HG03469 (cell line): ENCODE results near the gene ST8SIA2.
"Not testable (repeated sequence)": the region's sequence is repeated elsewhere in the genome, so short reads cannot be mapped to it uniquely, and the experiment has no call there.

Experiments
- ATAC-seq: cut with Tn5 transposase; IDR thresholded peaks from one replicate; pipeline ENCODE4 v1.9.1; 2021; ENCODE audit warnings: mild to moderate bottlenecking, moderate library complexity, moderate number of reproducible peaks; ENCODE audit not compliant: unreplicated experiment

The ST8SIA2 gene

GRCh38 chr15:92435145-92435544 lies 41.5 kb downstream of the ST8SIA2 start:
- ATAC-seq: no peak

GRCh38 chr15:92438471-92438870 lies 44.8 kb downstream of the ST8SIA2 start:
- ATAC-seq: no peak

GRCh38 chr15:92443381-92443780 lies 49.7 kb downstream of the ST8SIA2 start:
- no peak for ATAC-seq

- ATAC-seq: no peak
These were observed 51.0 kb downstream of the ST8SIA2 start for GRCh38 chr15:92444631-92445030.

- no peak for ATAC-seq
These were observed 54.7 kb downstream of the ST8SIA2 start for GRCh38 chr15:92448370-92448769.

- ATAC-seq: no peak
These were observed 55.8 kb downstream of the ST8SIA2 start for GRCh38 chr15:92449476-92449875.

GRCh38 chr15:92451225-92451825 lies 57.6 kb downstream of the ST8SIA2 start:
- ATAC-seq: no peak

- ATAC-seq: no peak
These were observed 58.5 kb downstream of the ST8SIA2 start for GRCh38 chr15:92452143-92452542.

GRCh38 chr15:92453607-92454006 lies 59.9 kb downstream of the ST8SIA2 start:
- ATAC-seq: no peak

- no peak for ATAC-seq
These were observed 60.9 kb downstream of the ST8SIA2 start for GRCh38 chr15:92454555-92455105.

- no peak for ATAC-seq
These were observed 61.6 kb downstream of the ST8SIA2 start for GRCh38 chr15:92455271-92455670.

- ATAC-seq: no peak
These were observed 63.9 kb downstream of the ST8SIA2 start for GRCh38 chr15:92457471-92458041.

- no peak for ATAC-seq
These were observed 66.3 kb downstream of the ST8SIA2 start for GRCh38 chr15:92460023-92460422.

GRCh38 chr15:92462424-92463125 lies 68.9 kb downstream of the ST8SIA2 start:
- ATAC-seq: no peak

GRCh38 chr15:92463352-92463751 lies 69.7 kb downstream of the ST8SIA2 start:
- no peak for ATAC-seq

- no peak for ATAC-seq
These were observed 70.1 kb downstream of the ST8SIA2 start for GRCh38 chr15:92463826-92464225.

GRCh38 chr15:92466834-92467233 lies 73.2 kb downstream of the ST8SIA2 start:
- ATAC-seq: no peak

- no peak for ATAC-seq
These were observed 73.6 kb downstream of the ST8SIA2 start for GRCh38 chr15:92467245-92467644.

GRCh38 chr15:92468991-92469390 lies 75.3 kb downstream of the ST8SIA2 start:
- ATAC-seq: no peak

- ATAC-seq: no peak
These were observed 77.6 kb downstream of the ST8SIA2 start for GRCh38 chr15:92471288-92471687.

GRCh38 chr15:92473756-92474155 lies 80.1 kb downstream of the ST8SIA2 start:
- ATAC-seq: no peak

GRCh38 chr15:92479730-92480129 lies 86.0 kb downstream of the ST8SIA2 start:
- ATAC-seq: not testable (repeated sequence)
